ENCODE measurements around the gene ZNF664. TPM values are rescaled to one million over a fixed set of nuclear protein-coding genes. Genes with fewer than 3 reads are reported as not detected.

ZNF664 gene
- total RNA-seq, 1 experiment from 2014 or later, result 60.3 TPM

- Histone ChIP-seq H3K4me3 (ENCODE audit: insufficient read depth, low read depth, low read length) (no peak overlapping the region), H3K36me3 (replicated peaks; ENCODE audit: control insufficient read depth, insufficient read depth, low read length) (no peaks in the 10 kb centered on the region), H3K27me3 (ENCODE audit: control insufficient read depth, insufficient read depth, low read length) (no peaks in the 10 kb centered on the region)
- no peak for DNase-seq
Observed at GRCh38 chr12:124041907-124042306, 68.9 kb downstream of the ZNF664 start.

GRCh38 chr12:124044021-124044420, 71.0 kb downstream of the ZNF664 start:
- DNase-seq, result no peak
- no peaks in the 10 kb centered on the region for H3K27me3 ChIP-seq (ENCODE audit: control insufficient read depth, insufficient read depth, low read length)
- no peaks in the 10 kb centered on the region for H3K36me3 ChIP-seq (replicated peaks; ENCODE audit: control insufficient read depth, insufficient read depth, low read length)
- no peak overlapping the region for H3K4me3 ChIP-seq (ENCODE audit: insufficient read depth, low read depth, low read length)

GRCh38 chr12:124044809-124045321, 71.8 kb downstream of the ZNF664 start:
- no peaks in the 10 kb centered on the region for H3K27me3 ChIP-seq (ENCODE audit: control insufficient read depth, insufficient read depth, low read length)
- DNase-seq, result no peak
- no peak overlapping the region for H3K4me3 ChIP-seq (ENCODE audit: insufficient read depth, low read depth, low read length)
- H3K36me3 ChIP-seq (replicated peaks; ENCODE audit: control insufficient read depth, insufficient read depth, low read length), result no peaks in the 10 kb centered on the region

GRCh38 chr12:124045671-124046455, 72.8 kb downstream of the ZNF664 start:
- no peak for DNase-seq
- H3K4me3 ChIP-seq (ENCODE audit: insufficient read depth, low read depth, low read length), result no peak overlapping the region
- no peaks in the 10 kb centered on the region for H3K27me3 ChIP-seq (ENCODE audit: control insufficient read depth, insufficient read depth, low read length)
- no peaks in the 10 kb centered on the region for H3K36me3 ChIP-seq (replicated peaks; ENCODE audit: control insufficient read depth, insufficient read depth, low read length)

DNA sequence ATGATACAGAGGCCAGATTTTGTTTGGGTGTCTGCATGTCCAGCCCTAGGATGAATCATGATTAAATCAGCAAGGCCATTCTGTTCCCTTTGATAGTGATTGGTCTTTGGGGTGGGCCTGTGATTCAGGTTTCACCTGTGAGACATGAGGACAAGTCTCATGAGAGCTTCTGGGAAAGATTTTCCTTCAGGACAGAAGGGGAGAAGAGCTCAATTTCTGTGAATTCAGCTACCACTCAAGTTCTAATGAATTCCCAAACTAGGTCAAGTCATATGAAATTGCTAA, 73.4 kb downstream of the ZNF664 start:
- Histone ChIP-seq H3K36me3 (replicated peaks; ENCODE audit: control insufficient read depth, insufficient read depth, low read length) (no peaks in the 10 kb centered on the region), H3K27me3 (ENCODE audit: control insufficient read depth, insufficient read depth, low read length) (no peaks in the 10 kb centered on the region), H3K4me3 (ENCODE audit: insufficient read depth, low read depth, low read length) (no peak overlapping the region)
- no peak for DNase-seq

GRCh38 chr12:124047045-124047566, 74.1 kb downstream of the ZNF664 start:
- H3K36me3 ChIP-seq (replicated peaks; ENCODE audit: control insufficient read depth, insufficient read depth, low read length), result no peaks in the 10 kb centered on the region
- H3K4me3 ChIP-seq (ENCODE audit: insufficient read depth, low read depth, low read length), result no peak overlapping the region
- H3K27me3 ChIP-seq (ENCODE audit: control insufficient read depth, insufficient read depth, low read length), result no peaks in the 10 kb centered on the region
- DNase-seq, result no peak

GRCh38 chr12:124049451-124050094, 76.6 kb downstream of the ZNF664 start:
- Histone ChIP-seq H3K27me3 (ENCODE audit: control insufficient read depth, insufficient read depth, low read length) (no peaks in the 10 kb centered on the region; the same call in 1 of the 2 replicates), H3K4me3 (ENCODE audit: insufficient read depth, low read depth, low read length) (no peak overlapping the region), H3K36me3 (replicated peaks; ENCODE audit: control insufficient read depth, insufficient read depth, low read length) (no peaks in the 10 kb centered on the region)
- DNase-seq, result no peak

DNA sequence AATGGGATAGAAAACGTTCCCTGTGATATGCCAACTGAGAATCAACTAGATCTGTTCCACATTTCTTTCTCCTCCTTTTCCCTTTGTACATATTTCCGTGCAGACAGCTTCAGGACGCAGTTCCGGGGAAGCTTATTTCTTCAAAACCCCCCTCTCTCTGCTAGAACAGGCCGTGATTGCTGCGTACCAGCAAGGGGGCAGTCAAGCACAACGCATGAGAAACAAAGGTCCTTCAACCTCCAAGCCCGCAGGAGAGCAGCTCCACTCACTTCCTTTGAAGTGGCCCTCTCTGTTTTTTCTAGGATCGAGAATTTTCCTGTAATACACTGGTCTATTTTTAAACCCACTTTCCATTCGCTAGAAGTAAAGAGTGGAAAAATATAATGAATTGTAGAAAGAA, 80.8 kb downstream of the ZNF664 start:
- Histone ChIP-seq H3K4me3 (ENCODE audit: insufficient read depth, low read depth, low read length) (no peak overlapping the region), H3K36me3 (replicated peaks; ENCODE audit: control insufficient read depth, insufficient read depth, low read length) (no peaks in the 10 kb centered on the region), H3K27me3 (ENCODE audit: control insufficient read depth, insufficient read depth, low read length) (no peaks in the 10 kb centered on the region; the same call in 1 of the 2 replicates)
- peak; percentile 81 for DNase-seq

- DNase-seq, result no peak
- Histone ChIP-seq H3K4me3 (ENCODE audit: insufficient read depth, low read depth, low read length) (no peak overlapping the region), H3K36me3 (replicated peaks; ENCODE audit: control insufficient read depth, insufficient read depth, low read length) (no peaks in the 10 kb centered on the region), H3K27me3 (ENCODE audit: control insufficient read depth, insufficient read depth, low read length) (no peaks in the 10 kb centered on the region; the same call in 1 of the 2 replicates)
Observed at GRCh38 chr12:124055066-124055465, 82.1 kb downstream of the ZNF664 start.

DNA sequence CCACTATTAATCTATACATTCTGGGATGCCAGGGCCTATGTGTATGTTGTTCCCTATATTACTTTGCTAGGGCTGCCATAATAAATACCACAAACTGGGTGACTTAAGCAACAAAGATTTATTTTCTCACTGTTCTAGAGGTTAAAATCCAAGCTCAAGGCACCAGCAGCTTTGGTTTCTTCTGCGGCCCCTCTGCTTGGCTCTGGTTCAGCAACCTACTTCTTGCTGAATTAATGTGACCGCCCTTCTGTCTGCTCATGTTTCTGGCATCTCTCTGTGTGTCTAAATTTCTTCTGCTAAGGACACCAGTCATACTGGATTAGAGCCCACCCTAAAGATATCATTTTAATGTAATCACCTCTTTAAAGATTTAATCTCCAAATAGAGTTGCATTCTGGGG, 84.7 kb downstream of the ZNF664 start:
- DNase-seq, result no peak

DNA sequence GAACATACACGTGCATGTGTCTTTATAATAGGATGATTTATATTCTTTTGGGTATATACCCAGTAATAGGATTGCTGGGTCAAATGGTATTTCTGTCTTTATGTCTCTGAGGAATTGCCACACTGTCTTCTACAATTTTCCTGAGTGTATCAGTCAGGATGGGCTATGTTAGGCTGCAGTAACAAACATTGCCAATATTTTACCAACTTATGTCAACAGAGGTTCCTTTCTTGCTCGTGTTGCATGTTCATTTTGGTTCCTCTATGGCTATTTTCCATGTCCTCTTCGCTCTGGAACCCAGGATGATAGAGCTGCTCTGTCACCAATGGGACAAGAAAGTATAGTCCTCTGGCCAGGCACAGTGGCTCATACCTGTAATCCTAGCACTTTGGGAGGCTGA, 86.7 kb downstream of the ZNF664 start:
- no peaks in the 10 kb centered on the region for H3K27me3 ChIP-seq (ENCODE audit: control insufficient read depth, insufficient read depth, low read length)

More for the DNA sequence above, 84.7 kb downstream of the ZNF664 start:
- no peak overlapping the region for H3K4me3 ChIP-seq (ENCODE audit: insufficient read depth, low read depth, low read length)
- no peaks in the 10 kb centered on the region; the same call in 1 of the 2 replicates for H3K27me3 ChIP-seq (ENCODE audit: control insufficient read depth, insufficient read depth, low read length)
- no peaks in the 10 kb centered on the region for H3K36me3 ChIP-seq (replicated peaks; ENCODE audit: control insufficient read depth, insufficient read depth, low read length)

More for the DNA sequence above, 86.7 kb downstream of the ZNF664 start:
- no peak for DNase-seq
- Histone ChIP-seq H3K4me3 (ENCODE audit: insufficient read depth, low read depth, low read length) (no peak overlapping the region), H3K36me3 (replicated peaks; ENCODE audit: control insufficient read depth, insufficient read depth, low read length) (no peaks in the 10 kb centered on the region)

Other genes with a start within 250 kb of the ZNF664 start
- gene DNAH10, start 210.9 kb upstream of the ZNF664 start, total RNA-seq (2014; rRNA removed; shearing (Covaris generic)), result 0.03 TPM in 1 of 2 replicates, not detected in the other
- gene CCDC92, start 384 bp upstream of the ZNF664 start, total RNA-seq (2014; rRNA removed; shearing (Covaris generic)), result 5.2 and 6.1 TPM in 2 replicates